IMR-90 (cell line): ENCODE data around the gene DIRAS2. TPM values are rescaled to one million over a fixed set of nuclear protein-coding genes. Genes with fewer than 3 reads are reported as not detected.

Source experiments
- ATAC-seq: fragments of 200-7000 bp; cut with Tn5 transposase; 2 replicates; pipeline ENCODE4 v1.9.1; 2020; ENCODE audit warnings: low read depth, mild to moderate bottlenecking, moderate library complexity
- BruUV-seq: library from RNA; stranded (reverse); fragments of 400-500 nt; replicated peaks from 2 replicates; lab custom pipeline; 2021; lab: Mats Ljungman, UMichigan
- CTCF ChIA-PET: fragments of 300-600 bp; formaldehyde crosslinking; extraction: SDS; loops from one replicate; lab custom pipeline; 2021; ENCODE audit warnings: antibody characterized with exemption; lab: Yijun Ruan, JAX
- POLR2A ChIA-PET: fragments of 300-600 bp; sonication (Branson Sonifier 250); formaldehyde crosslinking; loops from one replicate; lab custom pipeline; 2022; ENCODE audit warnings: antibody characterized with exemption; ENCODE audit not compliant: unreplicated experiment; lab: Charles Lee
- DNase-seq: peaks from one replicate; pipeline ENCODE4 v3.0.0; 2013
- H2AFZ ChIP-seq: replicated peaks from 2 replicates; pipeline ENCODE3; 2013; ENCODE audit warnings: low read length, mild to moderate bottlenecking; ENCODE audit not compliant: poor library complexity
- H2AK5ac ChIP-seq: 2 replicates; pipeline ENCODE4 v1.6.1; 2013; ENCODE audit warnings: low read depth, low read length, inconsistent platforms
- H2AK9ac ChIP-seq: replicated peaks from 2 replicates; pipeline ENCODE3; 2013; ENCODE audit warnings: mild to moderate bottlenecking, low read depth, low read length, moderate library complexity; ENCODE audit not compliant: poor library complexity
- H2BK120ac ChIP-seq: 2 replicates; pipeline ENCODE4 v1.6.1; 2013; ENCODE audit warnings: low read depth, low read length, inconsistent platforms
- H2BK15ac ChIP-seq: 3 replicates; pipeline ENCODE4 v1.6.1; 2013; ENCODE audit warnings: low read depth, low read length, inconsistent platforms
- H2BK20ac ChIP-seq: 2 replicates; pipeline ENCODE4 v1.6.1; 2013; ENCODE audit warnings: low read depth, mild to moderate bottlenecking, inconsistent platforms, low read length, moderate library complexity
- H2BK5ac ChIP-seq: 2 replicates; pipeline ENCODE4 v1.6.1; 2013; ENCODE audit warnings: mild to moderate bottlenecking, low read depth, low read length, inconsistent platforms; ENCODE audit not compliant: poor library complexity, severe bottlenecking
- H3K14ac ChIP-seq: replicated peaks from 2 replicates; pipeline ENCODE4 v1.6.1; 2013; ENCODE audit warnings: low read depth, low read length, inconsistent platforms
- H3K18ac ChIP-seq: 2 replicates; pipeline ENCODE4 v1.6.1; 2013; ENCODE audit warnings: low read depth, low read length, control low read depth
- H3K23ac ChIP-seq: 2 replicates; pipeline ENCODE4 v1.6.1; 2013; ENCODE audit warnings: low read depth, low read length, inconsistent platforms
- H3K27ac ChIP-seq: 2 replicates; pipeline ENCODE4 v1.5.1; 2013; ENCODE audit warnings: mild to moderate bottlenecking, control low read depth, low read length; ENCODE audit not compliant: insufficient read depth
- H3K27me3 ChIP-seq: 2 replicates; pipeline ENCODE4 v1.6.1; 2013; ENCODE audit warnings: low read length; ENCODE audit not compliant: control insufficient read depth, insufficient read depth
- H3K36me3 ChIP-seq: 2 replicates; pipeline ENCODE4 v1.6.1; 2013; ENCODE audit warnings: low read length, mixed read lengths; ENCODE audit not compliant: control insufficient read depth, insufficient read depth
- H3K4ac ChIP-seq: 2 replicates; pipeline ENCODE4 v1.6.1; 2013; ENCODE audit warnings: low read depth, low read length, inconsistent platforms
- H3K4me1 ChIP-seq: 2 replicates; pipeline ENCODE4 v1.6.1; 2013; ENCODE audit warnings: low read length, mixed read lengths; ENCODE audit not compliant: control insufficient read depth, insufficient read depth
- H3K4me2 ChIP-seq: 2 replicates; pipeline ENCODE4 v1.6.1; 2013; ENCODE audit warnings: low read depth, mild to moderate bottlenecking, control low read depth, low read length, moderate library complexity
- H3K4me3 ChIP-seq: 2 replicates; pipeline ENCODE4 v1.5.1; 2013; ENCODE audit warnings: low read depth, mild to moderate bottlenecking, control low read depth, low read length, moderate library complexity; ENCODE audit not compliant: insufficient read depth
- H3K56ac ChIP-seq: 2 replicates; pipeline ENCODE4 v1.6.1; 2013; ENCODE audit warnings: low read length, inconsistent platforms; ENCODE audit not compliant: insufficient read depth; ENCODE audit errors: extremely low read depth
- H3K79me1 ChIP-seq, 2 experiments: 2 replicates each; pipeline ENCODE4 v1.6.1; 2013; ENCODE audit warnings: low read length in 2 of 2, inconsistent platforms in 1 of 2, low read depth in 1 of 2
- H3K9ac ChIP-seq: 2 replicates; pipeline ENCODE4 v1.6.1; 2013; ENCODE audit warnings: low read depth, low read length, control low read depth
- H3K9me1 ChIP-seq: 2 replicates; pipeline ENCODE4 v1.6.1; 2013; ENCODE audit warnings: low read length, inconsistent platforms; ENCODE audit not compliant: insufficient read depth
- H3K9me3 ChIP-seq: 2 replicates; pipeline ENCODE4 v1.6.1; 2013; ENCODE audit warnings: low read length; ENCODE audit not compliant: control insufficient read depth, insufficient read depth
- H4K20me1 ChIP-seq: 2 replicates; pipeline ENCODE4 v1.6.1; 2013; ENCODE audit warnings: low read length, inconsistent platforms; ENCODE audit not compliant: insufficient read depth
- H4K5ac ChIP-seq: 2 replicates; pipeline ENCODE4 v1.6.1; 2013; ENCODE audit warnings: mild to moderate bottlenecking, low read depth, low read length, control low read depth
- H4K8ac ChIP-seq, 2 experiments: 2 replicates each; pipeline ENCODE4 v1.6.1; 2013; ENCODE audit warnings: low read depth in 2 of 2, low read length in 2 of 2, control low read depth in 1 of 2, inconsistent platforms in 1 of 2
- H4K91ac ChIP-seq: 2 replicates; pipeline ENCODE4 v1.6.1; 2013; ENCODE audit warnings: low read depth, low read length, inconsistent platforms; ENCODE audit not compliant: insufficient read depth
- MAFK ChIP-seq: IDR thresholded peaks from 2 replicates; pipeline ENCODE4 v1.6.1; 2012; ENCODE audit warnings: low read depth, low read length, improper control_type of control experiment
- MAZ ChIP-seq: IDR thresholded peaks from 2 replicates; pipeline ENCODE4 v1.6.1; 2012; ENCODE audit warnings: low read depth, mild to moderate bottlenecking, low read length, improper control_type of control experiment, moderate library complexity, borderline replicate concordance
- WGBS, 2 experiments: methylation state at CpG; one replicate each; pipeline versions ENCODE4 v1.1.5 to v1.1.7; 2013; ENCODE audit warnings: missing lambda C conversion rate in 2 of 2; ENCODE audit not compliant: insufficient read length in 1 of 2; ENCODE audit errors: extremely low coverage in 2 of 2; 5-methylcytosine and 5-hydroxymethylcytosine counted together
- dilution Hi-C: fragments of 300-500 bp; cut with HindIII; formaldehyde crosslinking; loops from one replicate; pipeline ENCODE4 v1.14.3; 2018; ENCODE audit warnings: low sequenced_read_pairs; ENCODE audit not compliant: unreplicated experiment
- in situ Hi-C: fragments of 300-500 bp; cut with MboI; formaldehyde crosslinking; loops from 3 replicates; pipeline ENCODE4 v1.14.3; 2019; ENCODE audit warnings: low sequenced_read_pairs, inconsistent platforms, mixed read lengths
- intact Hi-C: fragments of 100-400 bp; cut with micrococcal nuclease; formaldehyde crosslinking; loops from 2 replicates; pipeline ENCODE4 v1.10.0; 2022
- polyA plus RNA-seq, 3 experiments: library from polyadenylated mRNA; depleted of rRNA; stranded (reverse); fragments of >200 nt; gene quantifications; 2 replicates each; pipeline ENCODE4 v1.2.3, GENCODE V29; 2012; ENCODE audit warnings: low replicate concordance in 1 of 3
- total RNA-seq: library from RNA; depleted of rRNA; stranded (reverse); fragments of >200 nt; gene quantifications from 2 replicates; pipeline ENCODE4 v1.2.3, GENCODE V29; 2012

DIRAS2 gene
- total and polyA plus RNA-seq, 2 of the 4 experiments (the other 2 are of a cell fraction), result not detected

DNA sequence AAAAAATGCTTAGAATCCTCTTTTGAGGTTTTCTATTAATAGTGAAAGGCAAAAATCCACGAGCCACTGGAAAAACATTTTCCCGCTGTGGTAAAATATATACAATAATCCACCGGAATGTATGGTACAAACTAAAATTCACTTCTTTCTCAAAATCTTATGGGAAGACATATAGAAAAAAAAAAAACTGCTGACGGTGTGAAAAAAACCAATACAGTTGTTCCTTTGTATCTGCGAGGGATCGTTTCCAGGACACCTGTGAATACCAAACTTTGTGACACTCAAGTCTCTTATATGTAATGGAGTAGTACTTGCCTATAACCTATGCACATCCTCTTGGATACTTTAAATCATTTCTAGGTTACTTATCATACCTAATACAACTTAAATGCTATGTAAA lies 13.3 kb downstream of the DIRAS2 start:
- Histone ChIP-seq H4K20me1 (no peaks in the 10 kb centered on the region), H4K91ac (no peak overlapping the region), H3K4ac (no peak overlapping the region), H3K9me3 (no peaks in the 10 kb centered on the region), H3K4me2 (no peak overlapping the region), H3K79me1 (no peaks in the 10 kb centered on the region), H4K5ac (no peak overlapping the region), H3K27me3 (no peaks in the 10 kb centered on the region), H2BK20ac (no peak overlapping the region), H2BK15ac (no peak overlapping the region), H2AFZ (no peak overlapping the region), H2AK9ac (no peak overlapping the region), H4K8ac (no peak overlapping the region), H3K4me1 (no peaks in the 10 kb centered on the region), H3K4me3 (no peak overlapping the region), H3K27ac (no peak overlapping the region), H3K9ac (no peak overlapping the region), H3K56ac (no peak overlapping the region), H3K9me1 (no peaks in the 10 kb centered on the region), H2AK5ac (no peak overlapping the region), H3K14ac (no peak overlapping the region), H3K23ac (no peak overlapping the region), H3K18ac (no peak overlapping the region), H3K36me3 (no peaks in the 10 kb centered on the region), H2BK5ac (no peak overlapping the region), H2BK120ac (no peak overlapping the region)
- BruUV-seq, result no TSS peak
- ATAC-seq (no peak), DNase-seq (no peak)
- no CpG with 5 or more reads among the region's 6 CpGs for WGBS, 2 experiments
- TF ChIP-seq MAFK, result peak; percentile 92
- no peak for TF ChIP-seq MAZ
- in situ Hi-C loops (no loop called here), intact Hi-C loops (no loop called here), dilution Hi-C loops (no loop called here)
- CTCF ChIA-PET, result no interaction called here
- POLR2A ChIA-PET, result no interaction called here
